GM10266 (cell line): ENCODE data around the gene FGB.

Experiments used
- DNase-seq: peaks from one replicate; pipeline ENCODE4 v3.0.0; 2012; ENCODE audit errors: extremely low spot score
- TF ChIP-seq, protein P1 (sequence below): IDR thresholded peaks from 2 replicates; pipeline ENCODE4 v1.5.1; 2012; ENCODE audit warnings: mild to moderate bottlenecking, low read depth; ENCODE audit not compliant: control insufficient read depth, insufficient read depth; ENCODE audit errors: missing control alignments

FGB gene

DNA sequence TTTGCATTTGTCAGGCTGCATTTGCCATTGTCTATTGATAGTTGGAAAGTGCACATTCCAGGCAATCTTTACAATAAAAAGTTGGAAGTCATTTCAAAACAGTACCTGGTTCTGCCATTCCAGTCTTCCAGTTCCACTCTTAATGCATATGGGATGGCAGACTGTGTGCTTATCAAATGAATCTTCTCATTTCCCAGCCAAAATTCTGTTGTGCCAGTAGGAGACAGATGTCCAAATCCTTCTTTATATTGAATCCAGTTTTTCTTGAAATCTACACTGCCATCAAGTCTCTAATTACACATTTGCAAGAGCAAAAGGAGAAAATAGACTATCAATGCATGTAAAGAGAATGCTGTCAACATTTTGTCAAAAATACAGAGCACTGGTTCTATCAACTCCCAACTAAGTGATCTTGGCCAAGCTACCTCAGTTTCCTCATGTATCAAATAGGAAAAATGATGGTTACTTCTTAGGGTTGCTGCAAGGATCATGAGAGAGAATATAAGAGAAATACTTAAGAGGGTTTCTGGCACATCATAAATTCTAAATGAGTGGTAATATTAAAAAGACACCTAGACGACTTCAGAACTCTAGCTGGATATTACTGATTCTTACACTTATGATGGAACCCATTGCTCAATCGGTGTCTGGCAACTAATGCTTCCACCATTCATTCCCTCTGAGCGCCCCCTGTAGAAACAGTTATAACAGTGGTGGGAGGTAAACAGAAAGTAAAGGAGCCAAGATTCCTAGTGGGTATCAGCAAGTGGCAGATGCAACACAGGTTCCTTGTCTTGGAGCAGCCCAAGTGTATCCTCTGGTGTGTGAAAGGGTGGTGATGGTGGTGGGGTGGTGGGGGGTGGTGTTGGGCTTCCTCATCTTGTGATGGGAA lies 45.8 kb downstream of the FGB start:
- DNase-seq: no peak
- TF ChIP-seq, protein P1, sequence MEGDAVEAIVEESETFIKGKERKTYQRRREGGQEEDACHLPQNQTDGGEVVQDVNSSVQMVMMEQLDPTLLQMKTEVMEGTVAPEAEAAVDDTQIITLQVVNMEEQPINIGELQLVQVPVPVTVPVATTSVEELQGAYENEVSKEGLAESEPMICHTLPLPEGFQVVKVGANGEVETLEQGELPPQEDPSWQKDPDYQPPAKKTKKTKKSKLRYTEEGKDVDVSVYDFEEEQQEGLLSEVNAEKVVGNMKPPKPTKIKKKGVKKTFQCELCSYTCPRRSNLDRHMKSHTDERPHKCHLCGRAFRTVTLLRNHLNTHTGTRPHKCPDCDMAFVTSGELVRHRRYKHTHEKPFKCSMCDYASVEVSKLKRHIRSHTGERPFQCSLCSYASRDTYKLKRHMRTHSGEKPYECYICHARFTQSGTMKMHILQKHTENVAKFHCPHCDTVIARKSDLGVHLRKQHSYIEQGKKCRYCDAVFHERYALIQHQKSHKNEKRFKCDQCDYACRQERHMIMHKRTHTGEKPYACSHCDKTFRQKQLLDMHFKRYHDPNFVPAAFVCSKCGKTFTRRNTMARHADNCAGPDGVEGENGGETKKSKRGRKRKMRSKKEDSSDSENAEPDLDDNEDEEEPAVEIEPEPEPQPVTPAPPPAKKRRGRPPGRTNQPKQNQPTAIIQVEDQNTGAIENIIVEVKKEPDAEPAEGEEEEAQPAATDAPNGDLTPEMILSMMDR: no peak

GRCh38 chr4:154609532-154609931 lies 46.7 kb downstream of the FGB start:
- no peak for DNase-seq
- TF ChIP-seq, protein P1: no peak

GRCh38 chr4:154610582-154610981 lies 47.8 kb downstream of the FGB start:
- no peak for DNase-seq
- TF ChIP-seq, protein P1: no peak

GRCh38 chr4:154611833-154612232 lies 49.0 kb downstream of the FGB start:
- DNase-seq: no peak
- TF ChIP-seq, protein P1: no peak

- TF ChIP-seq, protein P1: no peak
- DNase-seq: no peak
Measured at GRCh38 chr4:154612472-154613414, 49.9 kb downstream of the FGB start, which contains the start of gene FGG. TSS of gene FGG (minus strand) at chr4:154612656. CDS start at chr4:154612609, 47 bp downstream.

- DNase-seq: no peak
- TF ChIP-seq, protein P1: no peak
Measured at GRCh38 chr4:154614306-154614705, 51.5 kb downstream of the FGB start.
